ENCODE results near the gene CHSY1. TPM values are rescaled to one million over a fixed set of nuclear protein-coding genes. Genes with fewer than 3 reads are reported as not detected.

CHSY1 gene
- total and polyA plus RNA-seq, 10 of the 15 experiments (the other 5 are each of a cell fraction or from before 2014, with no cell fraction given) = 1.4 to 31.2 (median 10.5) TPM

- TF ChIP-seq HDGF (IDR thresholded peaks at IDR 0.05) (no peak), CHD2 (IDR thresholded peaks at IDR 0.05; ENCODE audit: borderline replicate concordance, low read depth, low read length) (peak; percentile 42; the same call in 1 of the 2 replicates), NFYA (IDR thresholded peaks at IDR 0.05; ENCODE audit: borderline replicate concordance, low read depth, low read length) (no peak)
Observed at GRCh38 chr15:101127506-101128076, 124.3 kb downstream of the CHSY1 start (continued).

- POLR2A ChIA-PET = interaction anchor here (0.6 to 3.6 kb wide), 10 partner anchors 9 to 132 kb away, joined by 3 to 11 read pairs (median 4); partner anchors contain the start of gene CHSY1
- no peaks in the 10 kb centered on the region for H4K20me1 ChIP-seq (ENCODE audit: control insufficient read depth, insufficient read depth)
- SMC1A ChIA-PET (ENCODE audit: uncharacterized antibody, unreplicated experiment) = interaction anchor here (0.6 to 9.4 kb wide), 24 partner anchors 8 to 205 kb away, joined by 3 to 119 read pairs (median 4); partner anchors contain the start of gene CHSY1
- no peaks in the 10 kb centered on the region for H3K79me2 ChIP-seq (ENCODE audit: control insufficient read depth, insufficient read depth, low read length)
- peak overlapping the region; percentile 70 for H3K9ac ChIP-seq (ENCODE audit: control insufficient read depth, insufficient read depth, low read length)
- CTCF ChIA-PET = interaction anchor here (0.8 to 4.5 kb wide), 14 partner anchors 8 to 208 kb away, joined by 3 to 47 read pairs (median 5); partner anchors contain the start of gene LRRK1
- ATAC-seq (peak; percentile 75), DNase-seq (ENCODE audit: low read depth, low spot score) (no peak), FAIRE-seq (no peak)
- no peaks in the 10 kb centered on the region; a peak in 1 of 4 replicates for H3K27me3 ChIP-seq (replicated peaks in 1 of 2; ENCODE audit: control insufficient read depth in 2 of 2, insufficient read depth in 2 of 2, low read length in 1 of 2)
- peak overlapping the region; percentile 95 for H3K27ac ChIP-seq (ENCODE audit: control insufficient read depth, insufficient read depth)
- 38% methylated on average over 11 of the region's 11 CpGs for WGBS (ENCODE audit: insufficient coverage, insufficient replicate concordance, low lambda C conversion rate, missing lambda C conversion rate)
- in situ Hi-C loops (cut with MboI) = no loop called here
- H3K4me3 ChIP-seq = peak overlapping the region; percentile 44; the same call in 1 of the 2 replicates
- no peaks in the 10 kb centered on the region for H3K36me3 ChIP-seq (ENCODE audit: control insufficient read depth in 2 of 2, insufficient read depth in 2 of 2, low read length in 1 of 2)
- H3K4me1 ChIP-seq (ENCODE audit: control insufficient read depth, insufficient read depth, low read length) = peaks cover 52% of the 10 kb centered on the region
- H2AFZ ChIP-seq (ENCODE audit: control insufficient read depth, low read depth, low read length) = peak overlapping the region; percentile 29
- RAD21 ChIA-PET (ENCODE audit: unreplicated experiment) = interaction anchor here (1.0 to 5.3 kb wide), 15 partner anchors 9 to 131 kb away, joined by 3 to 26 read pairs (median 7); partner anchors contain the start of gene CHSY1
- peak overlapping the region; percentile 60 for H3K4me2 ChIP-seq (ENCODE audit: control insufficient read depth, insufficient read depth)
- BruUV-seq (replicated peaks) = TSS peak; percentile 87
- H3K9me3 ChIP-seq (replicated peaks; ENCODE audit: control insufficient read depth, insufficient read depth, low read length) = peaks cover 2% of the 10 kb centered on the region; the same call in 1 of the 3 replicates
- TF ChIP-seq DPF2 (IDR thresholded peaks at IDR 0.05) (0 out of 2 replicates have a peak, but pooled peaks have one; percentile 8), GABPA (IDR thresholded peaks at IDR 0.05; ENCODE audit: low read depth) (no peak), ZSCAN29 (IDR thresholded peaks at IDR 0.05) (no peak), ATF2 (IDR thresholded peaks at IDR 0.05; ENCODE audit: low read length) (0 out of 2 replicates have a peak, but pooled peaks have one; percentile 3), ESRRA (IDR thresholded peaks at IDR 0.05; ENCODE audit: low read length) (no peak), FOXM1 (IDR thresholded peaks at IDR 0.05; ENCODE audit: low read depth, low read length) (no peak), RAD21 (IDR thresholded peaks at IDR 0.05; ENCODE audit: insufficient read depth, low read depth, low read length) (0 out of 2 replicates have a peak, but pooled peaks have one; percentile 17), PKNOX1 (IDR thresholded peaks at IDR 0.05) (no peak), MEF2B (IDR thresholded peaks at IDR 0.05; ENCODE audit: partially characterized antibody, poor library complexity, severe bottlenecking) (peak; percentile 75), KAT2A (conservative IDR thresholded peaks at IDR 0.05; ENCODE audit: control insufficient read depth, low read depth, low read length) (no peak), EP300 (IDR thresholded peaks at IDR 0.05; ENCODE audit: borderline replicate concordance in 1 of 2, control insufficient read depth in 1 of 2, low read depth in 2 of 2, low read length in 2 of 2) (no peak), MXI1 (IDR thresholded peaks at IDR 0.05; ENCODE audit: low read depth, low read length) (peak; percentile 65; the same call in 1 of the 2 replicates)
- intact Hi-C loops (cut with micrococcal nuclease; ENCODE audit: unreplicated experiment) = loop anchor here (2.0 to 5.0 kb wide), 3 partner anchors 30 to 124 kb away; no protein-coding TSS in a partner anchor
Observed at GRCh38 chr15:101126618-101127505, 125.0 kb downstream of the CHSY1 start.

All from GM12878 (cell line).